Heart left ventricle (tissue), 13 donors: ENCODE data around the gene XRCC5.

ENCODE experiments used
- CTCF ChIP-seq, 12 donors: fragments of 200-600 bp; sonication (generic) in 4 of 12; IDR thresholded peaks; one replicate each; pipeline versions ENCODE4 v1.5.0 to v1.8.0; 2018 to 2022; ENCODE audit warnings: antibody characterized with exemption in 12 of 12, mild to moderate bottlenecking in 5 of 12
- POLR2A ChIP-seq, 2 donors: fragments of 450-650 bp; IDR thresholded peaks; one replicate each; pipeline ENCODE4 v1.6.1; 2017; ENCODE audit warnings: antibody characterized with exemption in 2 of 2, mild to moderate bottlenecking in 2 of 2, moderate library complexity in 2 of 2
- donor health status: ischemic (EF 13 %, LVEDD 7.1; RV severe dilation, severe dysfunction).
- donor health status: DM: no; HTN: yes; CAD: no.
- donor health status: DM: no; HTN: no; CAD: no.
- donor health status: ischemic (EF 25% LVEDD 6.9; RV normal size, moderate dysfunction).
- donor health status: ischemic (EF 25% LVEDD 5.7; RV mildly dilated, moderate dysfunction).
- donor health status: ischemic (EF 35%, LVEDD 5.7; RV mildly dilated, moderate dysfunction).
- donor health status: nonischemic (EF 11% LVEDD 7.7; RV severe dilation, severe dysfunction).
- donor health status: DM: yes; HTN: yes; CAD: no.
- donor health status: PGD.
- donor health status: ischemic (EF 29% LVEDD 5.4; RV normal size, mild dysfunction).
- donor health status: nonischemic (EF 23%, LVEDD 6.1; RV moderate dilation, normal function).

- TF ChIP-seq CTCF (IDR thresholded peaks at IDR 0.05) (no peak), POLR2A (IDR thresholded peaks at IDR 0.05) (no peak)
These were observed 33.4 kb upstream of the XRCC5 start for GRCh38 chr2:216075510-216076485.
